HuH-7.5 (cell line): Measurements from ENCODE around the gene HLA-DQB1.
"Not testable (repeated sequence)": the region's sequence is repeated elsewhere in the genome, so short reads cannot be mapped to it uniquely, and the experiment has no call there.

Experiments used
- DNase-seq: peaks from one replicate; pipeline ENCODE4 v3.0.0; 2011; ENCODE audit warnings: low spot score

The HLA-DQB1 gene

DNA sequence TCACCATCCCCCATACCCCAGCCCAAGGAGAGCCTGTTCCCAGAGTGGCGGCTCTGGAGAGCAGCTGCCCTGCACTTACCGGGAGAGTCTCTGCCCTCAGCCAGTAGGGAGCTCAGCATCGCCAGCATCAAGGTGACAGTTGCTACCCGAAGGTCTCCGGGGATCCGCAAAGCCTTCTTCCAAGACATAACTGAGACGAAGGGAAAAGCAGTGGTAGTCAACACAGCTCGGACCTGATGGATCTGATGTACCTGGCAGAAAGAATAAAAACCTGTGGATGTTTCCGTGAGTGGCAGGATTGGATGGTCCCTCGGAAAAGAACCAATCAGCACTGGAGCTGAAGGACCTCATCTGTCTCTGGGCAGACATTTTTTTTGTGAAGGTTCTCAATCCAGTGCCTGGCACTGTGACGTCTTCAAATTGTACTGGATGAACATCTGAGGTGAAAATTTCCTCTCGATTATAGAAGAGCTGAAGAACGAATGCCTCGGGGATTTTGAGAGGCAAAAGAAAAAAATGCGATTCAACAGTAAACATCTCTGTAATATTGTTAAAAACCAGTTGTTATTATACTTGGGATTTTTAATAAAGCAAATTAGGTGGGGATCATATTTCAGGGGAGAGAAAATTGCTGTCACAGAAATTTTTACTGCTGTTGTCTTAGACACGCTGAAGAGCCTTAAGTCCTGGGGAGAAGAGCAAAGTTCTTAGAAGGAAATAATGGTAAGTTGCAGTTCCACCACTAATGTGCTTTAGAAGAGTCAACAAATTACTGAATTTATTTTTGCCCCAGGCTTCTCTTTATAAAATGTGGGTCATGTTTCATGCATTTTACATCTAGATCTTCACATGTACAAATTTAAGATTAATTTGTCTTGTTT is at the start of gene HLA-DQB1:
Gene HLA-DQB1, minus strand, starts transcription at position 238 of the 881 bp plus-strand sequence. Its CDS starts 50 bp downstream, at position 188.
- peak; percentile 20 for DNase-seq

DNA sequence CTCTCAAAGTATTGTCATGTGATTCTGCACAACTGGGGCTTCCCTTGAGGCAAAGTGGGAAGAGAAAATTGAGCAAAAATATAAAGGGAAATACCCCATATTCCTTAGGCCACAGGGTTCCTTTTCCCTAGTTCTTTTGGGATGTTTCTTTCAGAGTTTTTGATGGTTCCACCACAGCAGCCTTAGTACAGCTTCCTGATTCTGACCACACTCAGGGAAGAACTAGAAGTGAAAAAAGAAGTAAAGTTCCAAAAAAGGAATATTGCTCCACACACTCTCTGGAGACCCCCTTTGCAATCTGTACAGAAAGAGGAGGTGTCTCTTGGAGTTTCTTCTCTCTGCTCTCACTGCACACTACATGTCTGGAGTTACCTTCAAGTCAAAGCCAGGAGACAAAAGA is 46.8 kb upstream of the HLA-DQB1 start:
- no peak for DNase-seq

DNA sequence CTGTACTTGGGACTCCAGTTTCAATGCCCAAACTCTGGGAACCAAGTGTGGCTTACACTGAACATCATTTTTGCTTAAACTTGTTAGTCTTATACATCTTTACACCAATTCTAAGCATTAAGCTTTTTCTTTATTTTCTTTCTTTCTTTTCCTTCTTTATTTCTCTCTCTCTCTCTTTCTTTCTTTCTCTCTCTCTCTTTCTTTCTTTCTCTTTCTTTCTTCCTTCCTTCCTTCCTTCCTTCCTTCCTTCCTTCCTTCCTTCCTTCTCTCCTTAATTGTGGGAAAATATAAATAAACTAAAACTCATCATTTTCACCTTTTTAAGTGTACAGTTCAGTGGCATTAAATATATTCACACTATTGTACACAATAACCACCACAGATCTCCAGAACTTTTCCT is 43.2 kb upstream of the HLA-DQB1 start:
- DNase-seq = no peak

DNA sequence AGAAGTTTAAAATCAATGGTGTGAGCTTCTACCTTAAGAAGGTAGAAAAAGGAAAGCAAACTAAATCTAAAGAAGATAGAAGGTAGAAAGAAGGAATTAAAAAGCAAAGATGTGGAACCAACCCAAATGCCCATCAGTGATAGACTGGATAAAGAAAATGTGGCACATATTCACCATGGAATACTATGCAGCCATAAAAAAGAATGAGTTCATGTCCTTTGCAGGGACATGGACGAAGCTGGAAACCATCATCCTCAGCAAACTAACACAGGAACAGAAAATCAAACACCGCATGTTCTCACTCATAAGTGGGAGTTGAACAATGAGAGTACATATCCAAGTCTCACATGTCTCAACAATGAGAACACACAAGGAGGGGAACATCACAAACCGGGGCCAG is 38.7 kb upstream of the HLA-DQB1 start:
- not testable (repeated sequence) for DNase-seq

DNA sequence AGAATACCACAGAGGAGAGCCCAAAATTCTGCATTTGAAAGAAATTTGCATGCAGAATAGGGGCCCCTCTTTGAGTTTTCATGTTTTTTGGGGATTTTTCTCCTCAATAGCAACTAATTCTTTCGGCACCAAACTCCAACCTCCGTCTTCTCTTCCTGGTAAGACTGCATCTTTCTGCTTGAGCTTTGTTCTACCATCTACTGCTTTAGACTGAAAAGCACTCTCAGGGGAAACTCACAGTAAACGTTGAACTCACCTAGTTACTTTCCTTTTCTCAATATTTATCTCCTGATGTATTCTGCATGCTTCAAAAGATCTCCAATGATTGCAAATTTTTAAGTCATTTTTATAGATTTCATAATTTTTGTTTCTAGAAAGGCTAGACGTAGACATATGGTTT is 36.9 kb upstream of the HLA-DQB1 start:
- DNase-seq = peak; percentile 3

DNA sequence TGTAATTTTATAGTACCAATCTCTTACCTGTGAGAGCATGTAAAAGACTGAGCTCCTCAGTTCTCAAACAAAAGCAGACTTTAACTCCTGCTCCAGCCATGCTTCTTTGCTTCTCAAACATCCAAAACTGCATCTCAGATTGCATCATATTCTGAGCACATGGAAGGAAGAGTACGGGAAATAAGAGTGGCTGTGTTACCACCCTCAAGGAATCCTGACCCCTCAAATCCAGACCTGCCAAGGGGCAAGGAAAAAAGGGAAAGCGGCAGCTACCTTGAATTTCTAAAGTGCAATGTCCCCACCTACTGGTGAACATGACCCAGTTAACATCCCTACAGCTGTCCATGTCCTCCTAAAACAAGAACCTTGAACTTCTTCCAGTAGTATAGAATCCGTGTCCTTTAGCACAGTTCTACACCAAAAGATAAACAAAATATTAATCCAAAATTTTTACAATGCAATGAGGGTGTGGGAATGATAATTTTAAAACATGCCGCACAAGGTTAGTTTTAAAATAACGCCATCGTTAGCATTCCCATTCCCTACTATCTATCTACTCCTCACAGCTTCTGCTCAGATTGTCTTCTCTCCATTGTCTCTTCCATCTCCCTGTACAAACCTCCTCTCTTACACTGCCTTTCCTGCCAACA is 34.1 kb upstream of the HLA-DQB1 start:
- peak; percentile 3 for DNase-seq

DNA sequence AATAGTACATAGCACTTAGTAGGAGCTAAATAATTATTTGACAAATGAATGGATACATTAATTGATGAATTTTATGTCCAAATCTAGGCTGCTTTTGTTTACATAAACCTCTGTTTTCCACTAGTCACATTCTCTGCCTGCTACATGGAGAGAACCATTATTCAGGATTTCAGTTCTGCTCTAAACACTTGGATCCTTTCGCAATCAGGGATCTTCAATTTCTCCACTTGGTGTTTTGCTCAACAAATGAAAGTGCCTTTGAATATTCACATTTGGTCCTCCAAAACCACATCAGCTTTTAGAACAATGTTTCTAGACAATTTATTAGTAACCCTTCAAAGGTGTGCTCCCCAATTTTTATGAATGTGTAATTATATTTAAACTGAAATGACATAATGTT is 30.6 kb upstream of the HLA-DQB1 start:
- DNase-seq = no peak

DNA sequence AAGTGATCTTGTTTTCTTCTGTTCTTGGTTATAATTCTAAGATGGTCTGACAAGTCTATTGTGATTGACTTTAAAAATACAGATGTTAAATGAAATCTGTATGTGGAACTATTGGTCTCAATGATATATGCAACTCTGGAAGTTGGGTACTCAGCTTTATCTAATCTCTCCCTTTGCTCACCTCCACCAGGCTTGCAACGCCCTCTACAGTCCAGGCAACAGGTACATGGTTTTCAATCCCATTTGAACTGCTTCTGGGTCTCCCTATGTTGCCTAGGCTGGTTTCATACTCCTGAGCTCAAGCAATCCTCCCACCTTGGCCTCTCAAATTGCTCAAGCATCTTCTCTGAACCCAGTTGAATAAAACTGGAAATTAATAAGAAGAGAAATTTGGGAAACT is 25.6 kb upstream of the HLA-DQB1 start:
- no peak for DNase-seq

DNA sequence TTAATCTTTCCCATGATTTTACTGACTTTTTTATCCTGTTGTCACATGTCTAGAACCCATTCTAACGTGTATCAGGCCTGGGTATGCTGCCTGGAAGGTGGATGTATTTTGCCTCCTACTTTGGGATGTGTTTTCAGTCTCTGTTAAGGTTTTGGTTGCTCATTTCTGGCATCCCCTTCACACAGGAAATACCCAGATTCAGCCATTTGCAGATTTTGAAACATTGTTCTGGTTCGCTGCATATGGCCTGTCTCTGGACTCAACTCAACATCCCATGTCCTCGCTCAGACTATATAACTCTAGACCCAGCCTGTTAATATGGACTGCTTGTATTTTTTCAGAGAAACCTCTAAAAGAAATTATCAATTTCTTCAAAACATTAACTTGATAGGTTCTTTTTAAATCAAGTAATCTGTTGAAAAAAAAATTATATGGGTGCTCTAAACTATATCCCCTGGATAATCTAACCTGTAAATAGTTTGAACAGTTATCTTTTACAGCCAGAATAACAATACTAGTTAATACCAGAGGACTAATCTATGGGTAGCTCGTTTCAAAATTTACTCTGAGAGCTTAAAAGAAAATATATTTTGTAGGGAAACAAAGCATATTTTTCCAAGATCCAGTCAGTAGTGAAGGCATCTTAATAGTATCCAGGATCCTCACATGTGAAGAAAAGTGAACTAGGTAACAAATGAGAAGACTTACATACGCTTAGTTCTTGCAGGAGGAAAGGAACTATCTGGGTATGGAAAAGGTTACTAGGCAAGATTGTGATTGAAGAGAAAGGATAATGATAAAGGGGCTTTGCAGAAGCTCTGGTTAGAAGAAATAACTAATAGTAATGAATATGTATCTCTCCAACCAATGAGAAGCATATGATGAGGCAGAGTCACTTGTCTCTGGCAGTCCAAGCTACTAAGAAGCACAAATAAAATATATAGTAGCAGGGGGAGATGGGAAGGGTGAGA is 23.4 kb upstream of the HLA-DQB1 start:
- no peak for DNase-seq

DNA sequence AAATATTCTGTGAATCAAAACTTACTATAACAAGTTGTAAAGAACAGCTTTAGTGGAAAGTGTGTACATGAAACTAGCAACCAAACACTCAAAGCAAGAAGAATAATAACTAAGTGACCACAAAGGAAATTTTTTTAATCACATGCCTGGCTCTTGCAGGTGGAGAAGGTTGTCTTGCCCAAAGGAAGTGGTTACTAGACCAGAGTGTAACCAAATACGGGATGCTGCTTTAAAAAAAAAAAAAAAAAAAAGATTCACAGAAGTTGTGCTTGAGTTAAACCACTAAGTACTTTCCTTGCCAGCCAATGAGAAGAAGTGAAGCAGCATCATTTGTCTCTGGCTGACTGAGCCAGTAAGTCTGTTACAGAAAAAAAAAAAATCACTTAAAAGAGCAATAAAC is 19.1 kb upstream of the HLA-DQB1 start:
- no peak for DNase-seq

DNA sequence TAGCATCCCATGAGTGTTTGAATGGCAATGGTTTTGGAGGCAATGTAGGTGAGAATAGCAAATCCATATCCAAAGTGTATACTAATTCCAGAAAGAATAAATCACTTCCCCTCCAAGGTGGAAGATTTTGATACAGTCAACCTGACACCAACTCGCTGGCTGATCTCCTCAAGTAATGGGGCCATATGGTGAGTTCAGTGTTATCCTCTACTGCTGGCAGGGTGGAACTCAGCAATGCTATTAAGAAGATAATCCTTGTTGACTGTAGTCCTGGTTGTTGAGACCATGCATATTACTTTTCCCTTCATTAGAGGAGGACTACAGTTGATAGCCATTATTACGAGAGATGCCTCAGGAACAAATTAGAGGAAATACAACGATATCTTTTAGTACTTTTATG is 17.8 kb upstream of the HLA-DQB1 start:
- no peak for DNase-seq

DNA sequence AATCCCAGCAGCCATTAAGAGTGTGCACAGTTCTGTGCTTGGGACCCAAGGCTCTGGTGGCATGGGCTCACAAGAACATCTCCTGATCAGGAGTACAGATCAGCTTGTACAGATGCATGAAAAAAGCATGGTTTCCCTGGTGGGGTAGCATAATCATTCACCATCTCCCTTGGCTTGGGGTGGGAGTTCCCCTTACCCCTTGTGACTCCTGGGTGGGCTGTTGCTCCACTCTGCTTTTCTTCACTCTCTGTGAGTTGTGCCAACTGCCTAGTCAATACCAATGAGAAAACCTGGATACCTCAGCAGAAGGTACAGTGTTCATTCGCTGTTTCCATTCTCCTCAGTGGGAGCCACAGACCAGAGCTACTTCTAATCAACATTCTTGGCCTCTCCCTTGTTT is 13.6 kb upstream of the HLA-DQB1 start:
- DNase-seq = no peak

DNA sequence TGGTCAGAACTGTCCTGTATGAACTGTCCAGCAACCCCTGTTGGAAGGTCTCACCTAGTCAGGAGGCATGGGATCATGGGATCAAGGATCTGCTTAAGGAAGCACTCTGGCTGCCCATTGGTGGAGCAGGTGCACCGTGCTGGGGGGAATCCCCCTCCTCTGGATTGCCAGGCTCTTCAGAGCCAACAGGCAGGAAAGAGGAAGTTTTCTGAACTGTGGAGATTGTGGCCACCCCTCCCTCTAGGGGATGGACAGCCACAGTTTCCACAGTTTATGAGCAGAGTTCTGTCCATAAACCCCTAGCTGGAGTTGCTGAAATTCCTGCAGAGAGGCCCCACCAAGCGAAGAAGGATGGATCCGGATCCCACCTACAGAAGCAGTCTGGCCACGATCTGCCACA is 13.0 kb upstream of the HLA-DQB1 start:
- DNase-seq = no peak

DNA sequence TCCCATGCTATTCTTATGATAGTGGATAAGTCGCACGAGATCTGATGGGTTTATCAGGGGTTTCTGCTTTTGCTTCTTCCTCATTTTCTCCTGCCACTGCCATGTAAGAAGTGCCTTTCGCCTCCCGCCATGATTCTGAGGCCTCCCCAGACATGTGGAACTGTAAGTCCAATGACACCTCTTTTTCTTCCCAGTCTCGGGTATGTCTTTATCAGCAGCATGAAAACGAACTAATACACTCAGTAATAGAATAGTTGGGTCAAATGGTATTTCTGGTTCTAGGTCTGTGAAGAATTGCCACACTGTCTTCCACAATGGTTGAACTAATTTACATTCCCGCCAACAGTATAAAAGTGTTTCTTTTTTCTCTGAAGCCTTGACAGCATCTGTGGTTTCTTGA is 7.7 kb upstream of the HLA-DQB1 start:
- not testable (repeated sequence) for DNase-seq

DNA sequence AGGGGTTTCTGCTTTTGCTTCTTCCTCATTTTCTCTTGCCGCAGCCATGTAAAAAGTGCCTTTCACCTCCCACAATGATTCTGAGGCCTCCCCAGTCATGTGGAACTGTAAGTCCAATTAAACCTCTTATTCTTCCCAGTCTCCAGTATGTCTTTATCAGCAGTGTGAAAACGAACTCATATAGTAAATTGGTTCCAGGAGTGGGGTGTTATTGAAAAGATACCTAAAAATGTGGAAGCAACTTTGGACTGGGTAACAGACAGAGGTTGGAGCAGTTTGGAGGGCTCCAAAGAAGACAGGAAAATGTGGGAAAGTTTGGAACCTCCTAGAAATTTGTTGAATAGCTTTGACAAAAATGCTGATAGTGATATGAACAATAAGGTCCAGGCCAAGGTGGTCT is 5.5 kb upstream of the HLA-DQB1 start:
- not testable (repeated sequence) for DNase-seq

DNA sequence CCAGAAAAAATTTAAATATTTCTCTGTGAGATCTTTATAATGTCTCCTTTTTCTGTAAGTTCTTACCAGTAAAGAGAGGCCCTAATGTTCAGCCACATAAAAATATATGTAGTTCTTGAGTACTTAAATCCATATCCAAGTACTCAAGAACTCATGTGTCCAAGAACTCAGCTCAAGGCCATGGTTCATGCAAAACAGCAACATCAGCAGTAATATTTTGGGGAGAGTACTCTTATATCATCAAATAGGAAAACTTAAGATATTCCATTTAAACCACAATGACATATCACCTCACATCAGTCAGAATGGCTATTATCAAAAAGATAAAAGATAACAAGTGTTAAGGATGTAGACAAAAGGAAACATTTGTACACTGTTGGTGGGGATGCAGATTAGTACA is 3.4 kb upstream of the HLA-DQB1 start:
- DNase-seq = no peak

DNA sequence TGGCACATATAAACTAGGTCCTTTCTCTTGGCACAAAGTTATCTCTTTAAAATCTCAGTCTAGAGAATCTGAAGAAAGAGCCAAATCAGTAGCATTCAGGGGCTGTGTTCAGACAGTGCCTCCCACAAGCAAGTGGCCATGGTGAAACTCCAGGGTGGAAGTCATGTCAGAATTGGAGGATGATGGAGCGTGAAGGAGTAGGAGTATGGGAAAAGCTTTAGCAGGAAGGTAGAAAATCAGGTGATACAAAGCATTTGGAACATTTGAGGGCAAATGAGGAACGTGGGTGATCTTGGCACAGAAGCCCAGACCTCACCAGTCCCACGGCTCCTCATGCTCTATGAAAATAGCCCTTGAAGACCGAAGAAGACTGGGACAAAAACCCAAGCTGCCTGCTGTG is 2.8 kb upstream of the HLA-DQB1 start:
- no peak for DNase-seq

DNA sequence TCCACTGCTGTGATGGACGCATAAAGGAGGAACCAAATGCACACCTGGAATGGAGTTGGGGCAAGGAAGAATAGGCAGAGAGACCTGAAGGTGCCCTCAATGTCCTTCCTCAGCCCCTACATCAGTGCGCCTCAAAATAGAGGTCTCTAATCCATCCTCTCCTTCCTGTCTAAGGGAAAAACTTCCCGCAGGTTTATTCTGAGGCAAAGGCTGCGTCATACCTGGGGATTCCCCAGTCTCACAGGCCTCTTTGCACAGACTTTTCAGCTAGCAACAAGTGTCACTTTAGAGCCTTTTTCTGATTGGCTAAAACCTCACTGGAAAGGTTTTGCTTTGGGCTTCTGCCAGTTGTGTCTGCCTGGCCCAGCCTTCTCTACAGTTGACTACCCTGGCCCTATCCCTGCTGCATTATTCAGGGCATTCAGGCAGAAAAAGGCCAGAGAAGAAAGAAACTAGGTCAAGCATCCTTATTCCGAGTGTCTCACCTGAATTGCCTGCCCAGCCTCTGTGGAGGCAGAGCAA is 1.8 kb upstream of the HLA-DQB1 start:
- DNase-seq = no peak

DNA sequence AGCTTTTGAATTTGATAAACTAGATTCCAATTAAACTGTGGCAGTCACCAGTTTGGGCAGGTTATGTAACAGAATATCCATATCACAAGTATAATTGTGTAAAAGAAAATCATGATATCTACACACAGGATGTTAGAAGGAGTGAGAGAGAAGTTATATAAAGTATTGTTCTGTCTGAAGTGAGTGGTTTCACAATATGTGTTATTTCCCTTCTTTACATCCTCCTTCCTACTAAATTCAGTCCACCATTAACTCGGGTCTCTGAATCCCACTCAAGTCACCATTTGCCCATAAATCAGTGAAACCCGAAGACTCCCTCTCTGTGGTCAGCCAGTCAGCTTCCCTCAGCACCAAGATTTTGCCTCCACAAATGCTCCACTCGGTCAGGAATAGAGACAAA is 796 bp downstream of the HLA-DQB1 start:
- DNase-seq = no peak

DNA sequence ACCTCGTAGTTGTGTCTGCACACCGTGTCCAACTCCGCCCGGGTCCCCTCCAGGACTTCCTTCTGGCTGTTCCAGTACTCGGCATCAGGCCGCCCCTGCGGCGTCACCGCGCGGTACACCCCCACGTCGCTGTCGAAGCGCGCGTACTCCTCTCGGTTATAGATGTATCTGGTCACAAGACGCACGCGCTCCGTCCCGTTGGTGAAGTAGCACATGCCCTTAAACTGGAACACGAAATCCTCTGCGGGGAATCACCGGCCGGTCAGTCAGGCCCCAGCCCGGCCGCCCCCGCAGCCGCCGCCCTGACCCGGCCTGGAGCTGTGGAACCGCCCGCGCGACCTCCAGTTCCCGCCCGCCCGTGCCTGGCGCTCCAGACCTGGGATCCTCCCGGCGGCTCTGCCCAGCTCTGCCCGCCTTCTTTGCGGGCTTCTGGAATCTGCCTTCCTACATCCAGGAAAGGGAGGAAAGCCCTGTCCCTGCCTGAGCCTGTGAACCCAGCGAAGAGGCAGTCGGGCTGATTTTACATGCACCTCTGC is 1.6 kb downstream of the HLA-DQB1 start:
- DNase-seq = no peak

DNA sequence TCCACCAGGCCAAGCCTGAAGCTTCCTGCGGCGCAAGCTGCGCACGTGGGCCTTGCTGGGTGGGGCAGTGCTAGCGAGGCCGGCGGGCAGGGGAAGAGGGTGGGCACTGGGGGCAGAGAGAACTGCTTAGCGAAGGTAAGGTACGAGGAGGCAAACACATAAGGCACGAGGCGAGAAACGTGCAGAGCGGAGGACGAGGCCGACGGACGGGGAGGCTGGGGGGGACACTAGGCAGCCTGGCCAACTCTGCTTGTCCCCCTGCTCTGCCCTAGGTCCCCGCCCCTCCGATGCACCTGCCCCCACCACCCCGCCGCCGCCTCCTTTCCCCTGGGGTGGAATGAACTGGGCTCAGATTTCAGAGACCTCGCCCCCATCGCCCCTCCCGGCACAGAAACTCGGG is 2.1 kb downstream of the HLA-DQB1 start:
- DNase-seq = no peak

DNA sequence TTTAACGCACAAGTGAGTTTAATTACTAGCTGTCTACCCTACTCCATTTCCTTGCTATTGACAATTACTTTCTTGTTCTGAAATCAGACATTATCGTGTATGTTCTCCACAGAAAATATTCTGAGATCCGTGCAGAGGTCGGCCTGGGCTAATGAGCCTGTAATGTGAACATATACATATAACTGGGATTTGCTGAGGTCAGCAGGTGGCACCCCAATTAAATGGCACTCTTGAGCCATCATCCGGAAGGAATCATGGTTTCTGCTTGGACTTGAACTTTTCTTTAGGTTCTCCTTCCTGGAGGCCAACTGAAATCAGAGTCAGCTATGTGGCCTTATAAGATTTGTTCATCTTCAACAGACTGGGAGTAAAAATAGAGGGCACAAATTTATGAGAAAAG is 3.6 kb downstream of the HLA-DQB1 start:
- no peak for DNase-seq
